ENCODE measurements around the gene ANKRD11. TPM values are rescaled to one million over a fixed set of nuclear protein-coding genes. Genes with fewer than 3 reads are reported as not detected.
"Not testable (repeated sequence)": the region's sequence is repeated elsewhere in the genome, so short reads cannot be mapped to it uniquely, and the experiment has no call there.

The ANKRD11 gene
- total RNA-seq, 2 donors from 2014 or later: 197 to 251 TPM

- H3K27me3 Mint-ChIP-seq: no peaks in the 10 kb centered on the region
- H3K4me3 Mint-ChIP-seq: peak overlapping the region; percentile 84
- ATAC-seq (peak; percentile 73), DNase-seq (no peak)
- no peaks in the 10 kb centered on the region for H3K9me3 ChIP-seq (ENCODE audit: control insufficient read depth, low read length, poor library complexity, severe bottlenecking)
- peaks cover 3% of the 10 kb centered on the region for H3K36me3 Mint-ChIP-seq (ENCODE audit: low read depth)
- peaks cover 54% of the 10 kb centered on the region for H3K4me1 Mint-ChIP-seq
- H3K27ac Mint-ChIP-seq: peak overlapping the region; percentile 92
Measured at GRCh38 chr16:89422905-89423630, 67.3 kb downstream of the ANKRD11 start.

GRCh38 chr16:89422527-89422904 lies 67.8 kb downstream of the ANKRD11 start:
- no peaks in the 10 kb centered on the region for H3K9me3 ChIP-seq (ENCODE audit: control insufficient read depth, low read length, poor library complexity, severe bottlenecking)
- H3K4me1 Mint-ChIP-seq: peaks cover 56% of the 10 kb centered on the region
- H3K27me3 Mint-ChIP-seq: no peaks in the 10 kb centered on the region
- peak overlapping the region; percentile 84 for H3K4me3 Mint-ChIP-seq
- peaks cover 3% of the 10 kb centered on the region for H3K36me3 Mint-ChIP-seq (ENCODE audit: low read depth)
- peak; percentile 35 for ATAC-seq
- DNase-seq: no peak
- H3K27ac Mint-ChIP-seq: peak overlapping the region; percentile 92

GRCh38 chr16:89421300-89421699 lies 69.1 kb downstream of the ANKRD11 start:
- H3K27me3 Mint-ChIP-seq; H3K36me3 Mint-ChIP-seq (ENCODE audit: low read depth); ATAC-seq; DNase-seq; H3K4me3 Mint-ChIP-seq; H3K9me3 ChIP-seq (ENCODE audit: control insufficient read depth, low read length, poor library complexity, severe bottlenecking); H3K27ac Mint-ChIP-seq: not testable (repeated sequence)
- H3K4me1 Mint-ChIP-seq: peaks cover 54% of the 10 kb centered on the region

- Mint-ChIP-seq H3K27ac (peak overlapping the region; percentile 81), H3K36me3 (ENCODE audit: low read depth) (peaks cover 6% of the 10 kb centered on the region), H3K4me3 (peak overlapping the region; percentile 39), H3K27me3 (no peaks in the 10 kb centered on the region), H3K4me1 (peaks cover 51% of the 10 kb centered on the region)
- DNase-seq: no peak
- ATAC-seq: no peak
- no peaks in the 10 kb centered on the region for H3K9me3 ChIP-seq (ENCODE audit: control insufficient read depth, low read length, poor library complexity, severe bottlenecking)
Measured at GRCh38 chr16:89420204-89420603, 70.2 kb downstream of the ANKRD11 start.

GRCh38 chr16:89418352-89418751 lies 72.0 kb downstream of the ANKRD11 start:
- Mint-ChIP-seq H3K36me3 (ENCODE audit: low read depth) (peaks cover 6% of the 10 kb centered on the region), H3K4me3 (no peak overlapping the region), H3K4me1 (peaks cover 43% of the 10 kb centered on the region), H3K27me3 (no peaks in the 10 kb centered on the region), H3K27ac (no peak overlapping the region)
- no peak for ATAC-seq
- H3K9me3 ChIP-seq (ENCODE audit: control insufficient read depth, low read length, poor library complexity, severe bottlenecking): no peaks in the 10 kb centered on the region
- no peak for DNase-seq

- Mint-ChIP-seq H3K4me3 (peak overlapping the region; percentile 19), H3K36me3 (ENCODE audit: low read depth) (peaks cover 6% of the 10 kb centered on the region), H3K27ac (peak overlapping the region; percentile 47)
Measured at GRCh38 chr16:89417352-89417751, 73.0 kb downstream of the ANKRD11 start.

GRCh38 chr16:89413811-89414585 lies 76.4 kb downstream of the ANKRD11 start:
- H3K4me1 Mint-ChIP-seq: peaks cover 56% of the 10 kb centered on the region
- H3K27me3 Mint-ChIP-seq: no peaks in the 10 kb centered on the region
- DNase-seq: no peak
- peaks cover 3% of the 10 kb centered on the region for H3K36me3 Mint-ChIP-seq (ENCODE audit: low read depth)
- ATAC-seq: no peak
- H3K9me3 ChIP-seq (ENCODE audit: control insufficient read depth, low read length, poor library complexity, severe bottlenecking): no peaks in the 10 kb centered on the region
- H3K27ac Mint-ChIP-seq: peak overlapping the region; percentile 75
- H3K4me3 Mint-ChIP-seq: peak overlapping the region; percentile 9

More at GRCh38 chr16:89417352-89417751, 73.0 kb downstream of the ANKRD11 start:
- Mint-ChIP-seq H3K4me1 (peaks cover 41% of the 10 kb centered on the region), H3K27me3 (no peaks in the 10 kb centered on the region)
- no peaks in the 10 kb centered on the region for H3K9me3 ChIP-seq (ENCODE audit: control insufficient read depth, low read length, poor library complexity, severe bottlenecking)
- DNase-seq: no peak
- no peak for ATAC-seq

- Mint-ChIP-seq H3K4me3 (peak overlapping the region; percentile 25), H3K36me3 (ENCODE audit: low read depth) (peaks cover 3% of the 10 kb centered on the region), H3K4me1 (peaks cover 64% of the 10 kb centered on the region), H3K27ac (peak overlapping the region; percentile 75), H3K27me3 (no peaks in the 10 kb centered on the region)
- no peaks in the 10 kb centered on the region for H3K9me3 ChIP-seq (ENCODE audit: control insufficient read depth, low read length, poor library complexity, severe bottlenecking)
- ATAC-seq: no peak
- DNase-seq: no peak
Measured at GRCh38 chr16:89412811-89413210, 77.5 kb downstream of the ANKRD11 start.

- ATAC-seq (no peak), DNase-seq (no peak)
- peak overlapping the region; percentile 86 for H3K4me3 Mint-ChIP-seq
- no peaks in the 10 kb centered on the region for H3K27me3 Mint-ChIP-seq
- H3K27ac Mint-ChIP-seq: peak overlapping the region; percentile 96
- peaks cover 71% of the 10 kb centered on the region for H3K4me1 Mint-ChIP-seq
- H3K36me3 Mint-ChIP-seq (ENCODE audit: low read depth): no peaks in the 10 kb centered on the region
- H3K9me3 ChIP-seq (ENCODE audit: control insufficient read depth, low read length, poor library complexity, severe bottlenecking): no peaks in the 10 kb centered on the region
Measured at GRCh38 chr16:89411335-89411850, 79.0 kb downstream of the ANKRD11 start.

GRCh38 chr16:89410794-89411309 lies 79.5 kb downstream of the ANKRD11 start:
- Mint-ChIP-seq H3K36me3 (ENCODE audit: low read depth) (no peaks in the 10 kb centered on the region), H3K27ac (peak overlapping the region; percentile 96), H3K4me1 (peaks cover 69% of the 10 kb centered on the region), H3K27me3 (no peaks in the 10 kb centered on the region), H3K4me3 (peak overlapping the region; percentile 86)
- ATAC-seq: no peak
- DNase-seq: no peak
- H3K9me3 ChIP-seq (ENCODE audit: control insufficient read depth, low read length, poor library complexity, severe bottlenecking): no peaks in the 10 kb centered on the region

GRCh38 chr16:89410322-89410721 lies 80.0 kb downstream of the ANKRD11 start:
- ATAC-seq (no peak), DNase-seq (no peak)
- no peaks in the 10 kb centered on the region for H3K9me3 ChIP-seq (ENCODE audit: control insufficient read depth, low read length, poor library complexity, severe bottlenecking)
- Mint-ChIP-seq H3K4me1 (peaks cover 67% of the 10 kb centered on the region), H3K27ac (peak overlapping the region; percentile 96), H3K4me3 (peak overlapping the region; percentile 52), H3K36me3 (ENCODE audit: low read depth) (no peaks in the 10 kb centered on the region), H3K27me3 (no peaks in the 10 kb centered on the region)

- DNase-seq: peak; percentile 31 to 64 (median 53)
- H3K9me3 ChIP-seq (ENCODE audit: control insufficient read depth, low read length, poor library complexity, severe bottlenecking): no peaks in the 10 kb centered on the region
- H3K36me3 Mint-ChIP-seq (ENCODE audit: low read depth): no peaks in the 10 kb centered on the region
- peak overlapping the region; percentile 96 for H3K27ac Mint-ChIP-seq
- peak; percentile 85 for ATAC-seq
- H3K4me1 Mint-ChIP-seq: peaks cover 69% of the 10 kb centered on the region
- no peaks in the 10 kb centered on the region for H3K27me3 Mint-ChIP-seq
- peak overlapping the region; percentile 84 for H3K4me3 Mint-ChIP-seq
Measured at GRCh38 chr16:89409161-89409711, 81.1 kb downstream of the ANKRD11 start.

GRCh38 chr16:89408315-89408714 lies 82.0 kb downstream of the ANKRD11 start:
- ATAC-seq (no peak), DNase-seq (no peak)
- H3K27me3 Mint-ChIP-seq: no peaks in the 10 kb centered on the region
- peak overlapping the region; percentile 96 for H3K27ac Mint-ChIP-seq
- H3K36me3 Mint-ChIP-seq (ENCODE audit: low read depth): no peaks in the 10 kb centered on the region
- H3K4me1 Mint-ChIP-seq: peaks cover 75% of the 10 kb centered on the region
- peak overlapping the region; percentile 84 for H3K4me3 Mint-ChIP-seq
- H3K9me3 ChIP-seq (ENCODE audit: control insufficient read depth, low read length, poor library complexity, severe bottlenecking): no peaks in the 10 kb centered on the region
